GM21360 (cell line): ENCODE data around the gene MINDY2.
A peak's percentile ranks its signal among the peaks of the same experiment; 100 is the strongest.

Source experiments
- ATAC-seq: cut with Tn5 transposase; IDR thresholded peaks from one replicate; pipeline ENCODE4 v1.9.1; 2021; ENCODE audit warnings: mild to moderate bottlenecking, moderate library complexity; ENCODE audit not compliant: unreplicated experiment

The MINDY2 gene

GRCh38 chr15:58770857-58771620 is at the start of gene MINDY2:
Gene MINDY2, plus strand, starts transcription at chr15:58771302. Its CDS starts 94 bp downstream, at chr15:58771396.
- ATAC-seq = peak; percentile 94

- peak; percentile 72 for ATAC-seq
Measured at GRCh38 chr15:58724466-58724865, 46.6 kb upstream of the MINDY2 start.

- no peak for ATAC-seq
Measured at GRCh38 chr15:58726867-58727266, 44.2 kb upstream of the MINDY2 start.

- ATAC-seq = no peak
Measured at GRCh38 chr15:58731756-58732535, 39.2 kb upstream of the MINDY2 start.

- ATAC-seq = no peak
Measured at GRCh38 chr15:58732625-58733363, 38.3 kb upstream of the MINDY2 start.

GRCh38 chr15:58734859-58735258 is 36.2 kb upstream of the MINDY2 start:
- ATAC-seq = no peak

GRCh38 chr15:58736018-58736643 is 35.0 kb upstream of the MINDY2 start:
- no peak for ATAC-seq

GRCh38 chr15:58737298-58737697 is 33.8 kb upstream of the MINDY2 start:
- ATAC-seq = no peak

GRCh38 chr15:58738046-58738707 is 32.9 kb upstream of the MINDY2 start:
- ATAC-seq = no peak

GRCh38 chr15:58740436-58740835 is 30.7 kb upstream of the MINDY2 start:
- ATAC-seq = no peak

GRCh38 chr15:58741032-58741431 is 30.1 kb upstream of the MINDY2 start:
- no peak for ATAC-seq

GRCh38 chr15:58742022-58742813 is 28.9 kb upstream of the MINDY2 start:
- no peak for ATAC-seq

- no peak for ATAC-seq
Measured at GRCh38 chr15:58742819-58743502, 28.1 kb upstream of the MINDY2 start.

- ATAC-seq = no peak
Measured at GRCh38 chr15:58746174-58746573, 24.9 kb upstream of the MINDY2 start.

- ATAC-seq = no peak
Measured at GRCh38 chr15:58748040-58748851, 22.9 kb upstream of the MINDY2 start.

- peak; percentile 28 for ATAC-seq
Measured at GRCh38 chr15:58748852-58749531, 22.1 kb upstream of the MINDY2 start.

GRCh38 chr15:58749532-58750337 is 21.4 kb upstream of the MINDY2 start, which contains the start of gene ADAM10:
Gene ADAM10, minus strand, starts transcription at chr15:58749707. Its CDS starts 173 bp downstream, at chr15:58749534.
- ATAC-seq = peak; percentile 76
